ACC112 (cell line): Measurements from ENCODE around the gene RAB11FIP2.

Source experiments
- H2AFZ ChIP-seq: fragments of 200-600 bp; sonication (generic); one replicate; pipeline ENCODE4 v1.6.0; 2017; ENCODE audit warnings: antibody characterized with exemption, low read length; ENCODE audit not compliant: unreplicated experiment
- H3K27ac ChIP-seq: fragments of 200-600 bp; sonication (generic); 2 replicates; pipeline ENCODE4 v1.5.1; 2014; ENCODE audit warnings: low read depth, mild to moderate bottlenecking, antibody characterized with exemption, low read length, moderate library complexity
- H3K27me3 ChIP-seq: fragments of 200-600 bp; sonication (generic); 2 replicates; pipeline ENCODE4 v1.6.1; 2014; ENCODE audit warnings: mild to moderate bottlenecking, antibody characterized with exemption, low read length, moderate library complexity, mixed read lengths; ENCODE audit not compliant: insufficient read depth
- H3K36me3 ChIP-seq: fragments of 200-600 bp; sonication (generic); 2 replicates; pipeline ENCODE4 v1.6.1; 2016; ENCODE audit warnings: mild to moderate bottlenecking, antibody characterized with exemption, low read length, moderate library complexity, mixed read lengths; ENCODE audit not compliant: insufficient read depth
- H3K4me1 ChIP-seq: fragments of 200-600 bp; sonication (generic); one replicate; pipeline ENCODE4 v1.6.1; 2016; ENCODE audit warnings: low read length, mixed read lengths; ENCODE audit not compliant: insufficient read depth, unreplicated experiment, control insufficient read depth
- H3K4me3 ChIP-seq: fragments of 200-600 bp; sonication (generic); 2 replicates; pipeline ENCODE4 v1.5.1; 2014; ENCODE audit warnings: mild to moderate bottlenecking, low read depth, low read length
- H3K79me2 ChIP-seq: fragments of 200-600 bp; sonication (generic); one replicate; pipeline ENCODE4 v1.6.0; 2016; ENCODE audit warnings: low read length; ENCODE audit not compliant: control insufficient read depth, unreplicated experiment, insufficient read depth

RAB11FIP2 gene

GRCh38 chr10:118012952-118013525, 33.7 kb downstream of the RAB11FIP2 start:
- Histone ChIP-seq H2AFZ (no peak overlapping the region), H3K79me2 (no peaks in the 10 kb centered on the region), H3K27me3 (no peaks in the 10 kb centered on the region), H3K36me3 (no peaks in the 10 kb centered on the region), H3K27ac (no peak overlapping the region), H3K4me3 (no peak overlapping the region), H3K4me1 (no peaks in the 10 kb centered on the region)

GRCh38 chr10:118007773-118008172, 39.0 kb downstream of the RAB11FIP2 start:
- H3K4me3 ChIP-seq = no peak overlapping the region
- no peaks in the 10 kb centered on the region for H3K27me3 ChIP-seq
- H3K4me1 ChIP-seq = no peaks in the 10 kb centered on the region
- no peaks in the 10 kb centered on the region; the same call in 1 of the 2 replicates for H3K36me3 ChIP-seq
- no peak overlapping the region for H3K27ac ChIP-seq
- no peak overlapping the region for H2AFZ ChIP-seq
- H3K79me2 ChIP-seq = no peaks in the 10 kb centered on the region

- Histone ChIP-seq H3K27ac (no peak overlapping the region), H3K36me3 (peaks cover 3% of the 10 kb centered on the region; the same call in 1 of the 2 replicates), H2AFZ (no peak overlapping the region), H3K4me1 (no peaks in the 10 kb centered on the region), H3K79me2 (no peaks in the 10 kb centered on the region), H3K4me3 (no peak overlapping the region), H3K27me3 (no peaks in the 10 kb centered on the region)
Observed at GRCh38 chr10:118003126-118003525, 43.6 kb downstream of the RAB11FIP2 start.

- Histone ChIP-seq H3K36me3 (peaks cover 3% of the 10 kb centered on the region; the same call in 1 of the 2 replicates), H3K4me1 (no peaks in the 10 kb centered on the region), H3K79me2 (no peaks in the 10 kb centered on the region), H3K27ac (no peak overlapping the region), H3K27me3 (no peaks in the 10 kb centered on the region), H2AFZ (no peak overlapping the region), H3K4me3 (no peak overlapping the region)
Observed at GRCh38 chr10:118002581-118002980, 44.2 kb downstream of the RAB11FIP2 start.

- H3K27ac ChIP-seq = no peak overlapping the region
- H3K27me3 ChIP-seq = no peaks in the 10 kb centered on the region
- H2AFZ ChIP-seq = no peak overlapping the region
Observed at GRCh38 chr10:117997673-117998072, 49.1 kb downstream of the RAB11FIP2 start.

GRCh38 chr10:117996709-117997108, 50.0 kb downstream of the RAB11FIP2 start:
- no peaks in the 10 kb centered on the region for H3K79me2 ChIP-seq
- H3K4me3 ChIP-seq = no peak overlapping the region
- H3K27me3 ChIP-seq = no peaks in the 10 kb centered on the region
- 0 out of 2 replicates have a peak, but pooled peaks cover 3% of the 10 kb centered on the region for H3K36me3 ChIP-seq
- H2AFZ ChIP-seq = no peak overlapping the region
- H3K4me1 ChIP-seq = no peaks in the 10 kb centered on the region
- H3K27ac ChIP-seq = no peak overlapping the region

More at GRCh38 chr10:117997673-117998072, 49.1 kb downstream of the RAB11FIP2 start:
- Histone ChIP-seq H3K79me2 (no peaks in the 10 kb centered on the region), H3K4me3 (no peak overlapping the region), H3K36me3 (0 out of 2 replicates have a peak, but pooled peaks cover 3% of the 10 kb centered on the region), H3K4me1 (no peaks in the 10 kb centered on the region)

GRCh38 chr10:117994771-117995170, 52.0 kb downstream of the RAB11FIP2 start:
- Histone ChIP-seq H3K36me3 (0 out of 2 replicates have a peak, but pooled peaks cover 2% of the 10 kb centered on the region), H3K79me2 (no peaks in the 10 kb centered on the region), H3K4me3 (no peak overlapping the region), H3K27me3 (no peaks in the 10 kb centered on the region), H3K4me1 (no peaks in the 10 kb centered on the region), H3K27ac (no peak overlapping the region), H2AFZ (no peak overlapping the region)

- H2AFZ ChIP-seq = no peak overlapping the region
- H3K79me2 ChIP-seq = no peaks in the 10 kb centered on the region
- H3K4me3 ChIP-seq = no peak overlapping the region
- no peak overlapping the region for H3K27ac ChIP-seq
- H3K4me1 ChIP-seq = no peaks in the 10 kb centered on the region
- no peaks in the 10 kb centered on the region for H3K36me3 ChIP-seq
- no peaks in the 10 kb centered on the region for H3K27me3 ChIP-seq
Observed at GRCh38 chr10:117993166-117993565, 53.6 kb downstream of the RAB11FIP2 start.

GRCh38 chr10:117991701-117992100, 55.0 kb downstream of the RAB11FIP2 start:
- no peaks in the 10 kb centered on the region for H3K27me3 ChIP-seq
- no peaks in the 10 kb centered on the region for H3K36me3 ChIP-seq
- H2AFZ ChIP-seq = no peak overlapping the region
- no peaks in the 10 kb centered on the region for H3K4me1 ChIP-seq
- H3K27ac ChIP-seq = no peak overlapping the region
- H3K79me2 ChIP-seq = no peaks in the 10 kb centered on the region
- no peak overlapping the region for H3K4me3 ChIP-seq

GRCh38 chr10:117989962-117990361, 56.8 kb downstream of the RAB11FIP2 start:
- Histone ChIP-seq H3K4me3 (no peak overlapping the region), H3K27ac (no peak overlapping the region), H3K27me3 (no peaks in the 10 kb centered on the region), H3K79me2 (no peaks in the 10 kb centered on the region), H3K4me1 (no peaks in the 10 kb centered on the region), H2AFZ (no peak overlapping the region), H3K36me3 (no peaks in the 10 kb centered on the region)

GRCh38 chr10:117988814-117989213, 57.9 kb downstream of the RAB11FIP2 start:
- no peaks in the 10 kb centered on the region for H3K36me3 ChIP-seq
- no peak overlapping the region for H3K4me3 ChIP-seq
- H3K79me2 ChIP-seq = no peaks in the 10 kb centered on the region
- no peaks in the 10 kb centered on the region for H3K4me1 ChIP-seq
- H3K27me3 ChIP-seq = no peaks in the 10 kb centered on the region
- H2AFZ ChIP-seq = no peak overlapping the region
- H3K27ac ChIP-seq = no peak overlapping the region
